Lower leg skin (tissue), 4 donors: ENCODE data around the gene CD52. TPM values are rescaled to one million over a fixed set of nuclear protein-coding genes. Genes with fewer than 3 reads are reported as not detected.

Experiments
- DNase-seq, 2 donors: peaks; one replicate each; pipeline ENCODE4 v3.0.0-alpha.2; 2019; ENCODE audit warnings: low spot score in 2 of 2
- H3K4me3 ChIP-seq: fragments of 200-600 bp; sonication (generic); 2 replicates; pipeline ENCODE4 v1.5.1; 2017; ENCODE audit warnings: mild to moderate bottlenecking, low read depth; ENCODE audit not compliant: poor library complexity, severe bottlenecking
- CTCF ChIP-seq, 3 donors: fragments of 450-650 bp; IDR thresholded peaks; one replicate each; pipeline ENCODE4 v1.5.1; 2016; ENCODE audit warnings: antibody characterized with exemption in 3 of 3, mild to moderate bottlenecking in 3 of 3, moderate library complexity in 2 of 3
- POLR2A ChIP-seq, 2 donors: fragments of 450-650 bp; IDR thresholded peaks; one replicate each; pipeline ENCODE4 v1.6.1; 2016 to 2017; ENCODE audit warnings: antibody characterized with exemption in 2 of 2, mild to moderate bottlenecking in 1 of 2, moderate library complexity in 1 of 2
- WGBS, 2 donors: methylation state at CpG; one replicate each; pipeline ENCODE4 v1.1.5; 2018; 5-methylcytosine and 5-hydroxymethylcytosine counted together
- intact Hi-C: fragments of 100-400 bp; cut with DNase I; formaldehyde crosslinking; loops from one replicate; pipeline ENCODE4 v1.15.0; 2023; ENCODE audit warnings: low total_unique reads
- total RNA-seq, 4 donors: library from RNA; depleted of rRNA; stranded (reverse); fragments of >200 nt; gene quantifications; one replicate each; pipeline ENCODE4 v1.1.0, GENCODE V29; 2016

Gene CD52
- total RNA-seq, 4 donors from 2014 or later: 2.0 to 6.1 (median 3.5) TPM; not detected in 1

- peak in 1 of 2 donors; percentile 90 for DNase-seq
- no peak for TF ChIP-seq CTCF (IDR thresholded peaks at IDR 0.05)
- no peak for TF ChIP-seq POLR2A (IDR thresholded peaks at IDR 0.05)
- intact Hi-C loops: loop anchor here (5.0 kb wide), 1 partner anchor 1029 kb away; the partner anchor contains the start of gene RSRP1
- H3K4me3 ChIP-seq: no peak overlapping the region
- WGBS, 2 donors: 17 to 20% methylated on average over 2 of the region's 2 CpGs
Measured at GRCh38 chr1:26276432-26276838, 41.3 kb upstream of the CD52 start.

GRCh38 chr1:26277261-26277661 is 40.5 kb upstream of the CD52 start:
- DNase-seq: no peak
- 32 to 43% methylated on average over 3 of the region's 3 CpGs for WGBS, 2 donors
- TF ChIP-seq POLR2A (IDR thresholded peaks at IDR 0.05): no peak
- TF ChIP-seq CTCF (IDR thresholded peaks at IDR 0.05): no peak
- intact Hi-C loops: loop anchor here (5.0 kb wide), 1 partner anchor 1030 kb away; the partner anchor contains the start of gene RSRP1
- H3K4me3 ChIP-seq: no peak overlapping the region

- TF ChIP-seq CTCF (IDR thresholded peaks at IDR 0.05): no peak
- no peak for TF ChIP-seq POLR2A (IDR thresholded peaks at IDR 0.05)
- 43 to 50% methylated on average over 1 of the region's 1 CpG for WGBS, 2 donors
- no peak for DNase-seq
- no peak overlapping the region for H3K4me3 ChIP-seq
- intact Hi-C loops: loop anchor here (5.0 kb wide), 1 partner anchor 1030 kb away; the partner anchor contains the start of gene RSRP1
Measured at GRCh38 chr1:26277719-26278118, 40.0 kb upstream of the CD52 start.

GRCh38 chr1:26278303-26278702 is 39.5 kb upstream of the CD52 start:
- intact Hi-C loops: loop anchor here (5.0 kb wide), 1 partner anchor 1031 kb away; the partner anchor contains the start of gene RSRP1

DNA sequence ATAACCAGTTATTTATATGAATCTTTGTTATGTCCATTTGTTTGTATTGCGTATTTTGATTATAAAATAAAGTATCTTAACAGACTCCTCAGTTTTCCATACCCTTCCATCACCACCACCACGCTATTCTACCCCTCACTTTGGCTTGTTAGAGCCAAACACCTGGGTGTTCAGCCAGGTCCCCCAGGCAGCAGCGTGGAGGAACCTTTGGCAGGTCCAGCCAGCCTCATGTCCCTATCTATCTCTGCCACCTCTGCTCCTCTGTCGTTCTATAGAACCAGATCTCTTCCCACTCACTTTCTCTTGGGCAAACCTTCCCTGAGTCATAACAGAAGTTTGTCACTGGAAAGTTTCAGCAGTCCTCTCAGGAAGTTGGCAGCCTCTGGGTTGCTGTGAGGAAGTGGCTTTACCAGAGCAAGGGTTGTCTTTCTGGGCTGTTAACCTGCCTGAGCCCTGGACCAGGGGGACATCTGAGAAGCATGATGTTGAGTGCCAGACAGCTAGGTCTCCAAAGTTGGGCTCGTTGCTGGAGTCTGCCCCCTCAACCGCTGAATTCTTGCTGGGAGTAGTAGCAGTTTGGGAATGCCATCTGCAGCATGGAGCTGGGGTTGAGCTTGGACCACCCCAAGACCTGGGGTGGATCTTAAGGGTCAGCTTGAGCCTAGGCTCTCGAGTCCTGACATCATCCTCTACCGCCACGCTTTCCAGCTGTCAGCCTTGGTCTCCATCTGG is 38.9 kb upstream of the CD52 start:
- TF ChIP-seq CTCF (IDR thresholded peaks at IDR 0.05): no peak
- TF ChIP-seq POLR2A (IDR thresholded peaks at IDR 0.05): no peak
- H3K4me3 ChIP-seq: no peak overlapping the region
- DNase-seq: peak; percentile 84 to 90
- 10 to 17% methylated on average over 9 of the region's 9 CpGs for WGBS, 2 donors
- intact Hi-C loops: loop anchor here (5.0 kb wide), 1 partner anchor 1032 kb away; the partner anchor contains the start of gene RSRP1

More at GRCh38 chr1:26278303-26278702, 39.5 kb upstream of the CD52 start:
- WGBS, 2 donors: 7 to 15% methylated on average over 4 of the region's 4 CpGs
- peak; percentile 92 to 94 for DNase-seq
- TF ChIP-seq POLR2A (IDR thresholded peaks at IDR 0.05): no peak
- no peak for TF ChIP-seq CTCF (IDR thresholded peaks at IDR 0.05)
- H3K4me3 ChIP-seq: no peak overlapping the region
